ENCODE results near the gene E2F1.

The E2F1 gene

GRCh38 chr20:33686100-33686983 lies at the start of gene E2F1:
Gene E2F1 (minus strand): TSS chr20:33686385. CDS start chr20:33686264, 121 bp downstream.
- DNase-seq = peak; percentile 93

GRCh38 chr20:33733654-33734576 lies 47.7 kb upstream of the E2F1 start:
- DNase-seq = peak; percentile 86

- no peak for DNase-seq
These were observed 46.2 kb upstream of the E2F1 start for GRCh38 chr20:33732166-33732970.

GRCh38 chr20:33731693-33732165 lies 45.5 kb upstream of the E2F1 start, which contains the start of gene ZNF341:
Gene ZNF341 (plus strand): TSS chr20:33731996. CDS start chr20:33732022, 26 bp downstream.
- peak; percentile 66 for DNase-seq

GRCh38 chr20:33730946-33731692 lies 44.9 kb upstream of the E2F1 start:
- DNase-seq = no peak

- DNase-seq = no peak
These were observed 42.9 kb upstream of the E2F1 start for GRCh38 chr20:33729101-33729500.

GRCh38 chr20:33728463-33728862 lies 42.3 kb upstream of the E2F1 start:
- DNase-seq = no peak

GRCh38 chr20:33727806-33728205 lies 41.6 kb upstream of the E2F1 start:
- no peak for DNase-seq

- no peak for DNase-seq
These were observed 40.9 kb upstream of the E2F1 start for GRCh38 chr20:33727115-33727479.

- DNase-seq = no peak
These were observed 39.6 kb upstream of the E2F1 start for GRCh38 chr20:33725607-33726264.

GRCh38 chr20:33724439-33725094 lies 38.4 kb upstream of the E2F1 start:
- DNase-seq = no peak

GRCh38 chr20:33721391-33722140 lies 35.4 kb upstream of the E2F1 start:
- DNase-seq = no peak

GRCh38 chr20:33719989-33720709 lies 34.0 kb upstream of the E2F1 start, which contains the start of gene PXMP4:
Gene PXMP4 (minus strand): TSS chr20:33720310. CDS start chr20:33720207, 103 bp downstream.
- DNase-seq = peak; percentile 99

GRCh38 chr20:33719277-33719988 lies 33.2 kb upstream of the E2F1 start:
- no peak for DNase-seq

GRCh38 chr20:33716498-33716897 lies 30.3 kb upstream of the E2F1 start:
- DNase-seq = no peak

GRCh38 chr20:33713865-33714367 lies 27.7 kb upstream of the E2F1 start:
- no peak for DNase-seq

GRCh38 chr20:33711446-33711738 lies 25.2 kb upstream of the E2F1 start:
- DNase-seq = no peak

GRCh38 chr20:33710681-33711445 lies 24.7 kb upstream of the E2F1 start:
- no peak for DNase-seq

Measured in NCI-H226 (cell line).